ENCODE results near the gene NUDT22. TPM values are rescaled to one million over a fixed set of nuclear protein-coding genes. Genes with fewer than 3 reads are reported as not detected.

The NUDT22 gene
- total RNA-seq, 3 donors from 2014 or later (not counting 1 experiment from before 2014, with no cell fraction given): 59.1 to 79.1 (median 74.8) TPM

DNA sequence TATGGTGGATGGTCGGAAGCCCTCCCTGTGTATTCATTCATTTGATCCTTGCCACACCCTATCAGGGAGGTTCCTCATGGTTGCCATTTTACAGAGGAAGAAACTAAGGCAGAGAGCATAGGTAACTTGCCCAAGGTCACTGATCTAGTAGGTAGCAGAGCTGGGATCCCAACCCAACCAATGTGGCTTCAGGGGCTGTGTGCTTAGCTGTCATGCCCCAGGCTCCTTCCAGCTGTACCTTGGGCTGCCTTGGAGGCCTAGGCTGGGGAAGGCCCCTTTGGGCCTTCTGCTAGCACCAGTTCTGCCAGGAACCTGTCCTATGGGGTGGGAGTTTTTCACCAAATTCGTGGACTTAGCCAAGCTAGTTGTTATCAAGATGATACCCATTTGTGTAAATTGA lies 49.8 kb downstream of the NUDT22 start:
- Mint-ChIP-seq H3K27ac (no peak overlapping the region), H3K27me3 (ENCODE audit: low read depth in 2 of 2) (no peaks in the 10 kb centered on the region), H3K9me3 (no peaks in the 10 kb centered on the region), H3K4me3 (no peak overlapping the region), H3K4me1 (peaks cover 6 to 10% of the 10 kb centered on the region in 2 donors), H3K36me3 (no peaks in the 10 kb centered on the region)
- TF ChIP-seq, protein P1, sequence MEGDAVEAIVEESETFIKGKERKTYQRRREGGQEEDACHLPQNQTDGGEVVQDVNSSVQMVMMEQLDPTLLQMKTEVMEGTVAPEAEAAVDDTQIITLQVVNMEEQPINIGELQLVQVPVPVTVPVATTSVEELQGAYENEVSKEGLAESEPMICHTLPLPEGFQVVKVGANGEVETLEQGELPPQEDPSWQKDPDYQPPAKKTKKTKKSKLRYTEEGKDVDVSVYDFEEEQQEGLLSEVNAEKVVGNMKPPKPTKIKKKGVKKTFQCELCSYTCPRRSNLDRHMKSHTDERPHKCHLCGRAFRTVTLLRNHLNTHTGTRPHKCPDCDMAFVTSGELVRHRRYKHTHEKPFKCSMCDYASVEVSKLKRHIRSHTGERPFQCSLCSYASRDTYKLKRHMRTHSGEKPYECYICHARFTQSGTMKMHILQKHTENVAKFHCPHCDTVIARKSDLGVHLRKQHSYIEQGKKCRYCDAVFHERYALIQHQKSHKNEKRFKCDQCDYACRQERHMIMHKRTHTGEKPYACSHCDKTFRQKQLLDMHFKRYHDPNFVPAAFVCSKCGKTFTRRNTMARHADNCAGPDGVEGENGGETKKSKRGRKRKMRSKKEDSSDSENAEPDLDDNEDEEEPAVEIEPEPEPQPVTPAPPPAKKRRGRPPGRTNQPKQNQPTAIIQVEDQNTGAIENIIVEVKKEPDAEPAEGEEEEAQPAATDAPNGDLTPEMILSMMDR (IDR thresholded peaks at IDR 0.05): no peak
- DNase-seq (no peak), ATAC-seq (no peak)
- intact Hi-C loops (cut with micrococcal nuclease): no loop called here
- Histone ChIP-seq H3K27me3 (ENCODE audit: control insufficient read depth, insufficient read depth, low read length) (no peaks in the 10 kb centered on the region), H3K9me3 (ENCODE audit: control insufficient read depth, insufficient read depth, low read length) (no peaks in the 10 kb centered on the region), H3K27ac (ENCODE audit: low read length) (no peak overlapping the region), H3K4me1 (ENCODE audit: control insufficient read depth, insufficient read depth, low read length) (peaks cover 15% of the 10 kb centered on the region), H3K4me3 (ENCODE audit: low read length) (no peak overlapping the region), H3K36me3 (ENCODE audit: control insufficient read depth, insufficient read depth, low read length) (peaks cover 14% of the 10 kb centered on the region)
- 100% methylated on average over 1 of the region's 2 CpGs for WGBS (ENCODE audit: insufficient coverage)

DNA sequence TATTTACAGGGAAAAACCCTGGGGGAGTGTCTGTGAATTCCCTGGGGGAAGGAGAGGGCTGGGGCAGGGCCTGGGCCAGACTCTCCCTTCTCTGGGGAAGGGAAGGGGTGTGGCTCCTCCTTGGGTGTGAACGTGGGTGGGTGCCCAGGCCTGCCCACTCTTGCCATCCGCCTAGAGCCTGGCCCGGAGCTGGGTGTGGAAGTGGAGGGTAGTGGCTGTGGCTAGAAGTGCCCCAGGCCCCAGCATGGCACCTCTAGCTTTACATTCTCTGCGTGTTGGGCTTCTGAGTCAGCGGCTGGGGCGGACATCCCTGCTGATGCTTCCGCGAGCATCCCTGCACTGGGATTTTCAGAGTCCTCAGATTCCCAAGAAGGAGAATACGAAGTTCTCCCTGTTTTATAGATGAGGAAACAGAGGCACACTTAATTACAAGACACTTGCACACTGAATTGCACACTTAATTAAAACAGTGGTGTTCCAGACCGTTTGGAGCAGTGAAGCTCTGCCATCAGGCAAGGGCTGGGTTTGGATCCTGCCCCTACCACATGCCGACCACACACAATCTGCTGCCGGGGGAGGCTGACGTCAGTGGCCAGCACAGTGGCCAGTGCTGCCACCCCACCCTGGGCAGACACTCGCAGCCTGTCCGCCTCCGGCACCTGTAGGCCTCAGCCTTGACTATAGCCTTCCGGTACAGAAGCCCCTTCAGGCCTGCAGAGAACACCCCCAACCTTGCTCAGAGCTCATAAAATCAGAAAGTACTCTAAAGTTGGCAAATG lies 50.8 kb downstream of the NUDT22 start:
- WGBS (ENCODE audit: insufficient coverage): 93% methylated on average over 17 of the region's 17 CpGs
- Histone ChIP-seq H3K27ac (ENCODE audit: low read length) (no peak overlapping the region), H3K4me1 (ENCODE audit: control insufficient read depth, insufficient read depth, low read length) (peaks cover 6% of the 10 kb centered on the region), H3K27me3 (ENCODE audit: control insufficient read depth, insufficient read depth, low read length) (no peaks in the 10 kb centered on the region), H3K36me3 (ENCODE audit: control insufficient read depth, insufficient read depth, low read length) (peaks cover 14% of the 10 kb centered on the region), H3K4me3 (ENCODE audit: low read length) (no peak overlapping the region), H3K9me3 (ENCODE audit: control insufficient read depth, insufficient read depth, low read length) (no peaks in the 10 kb centered on the region)
- Mint-ChIP-seq H3K27ac (no peak overlapping the region), H3K36me3 (no peaks in the 10 kb centered on the region), H3K9me3 (no peaks in the 10 kb centered on the region), H3K4me1 (peaks cover 2 to 8% of the 10 kb centered on the region in 2 donors), H3K27me3 (ENCODE audit: low read depth in 2 of 2) (no peaks in the 10 kb centered on the region), H3K4me3 (no peak overlapping the region)
- intact Hi-C loops (cut with micrococcal nuclease): no loop called here
- TF ChIP-seq, protein P1 (IDR thresholded peaks at IDR 0.05): no peak
- DNase-seq: no peak
- no peak for ATAC-seq

DNA sequence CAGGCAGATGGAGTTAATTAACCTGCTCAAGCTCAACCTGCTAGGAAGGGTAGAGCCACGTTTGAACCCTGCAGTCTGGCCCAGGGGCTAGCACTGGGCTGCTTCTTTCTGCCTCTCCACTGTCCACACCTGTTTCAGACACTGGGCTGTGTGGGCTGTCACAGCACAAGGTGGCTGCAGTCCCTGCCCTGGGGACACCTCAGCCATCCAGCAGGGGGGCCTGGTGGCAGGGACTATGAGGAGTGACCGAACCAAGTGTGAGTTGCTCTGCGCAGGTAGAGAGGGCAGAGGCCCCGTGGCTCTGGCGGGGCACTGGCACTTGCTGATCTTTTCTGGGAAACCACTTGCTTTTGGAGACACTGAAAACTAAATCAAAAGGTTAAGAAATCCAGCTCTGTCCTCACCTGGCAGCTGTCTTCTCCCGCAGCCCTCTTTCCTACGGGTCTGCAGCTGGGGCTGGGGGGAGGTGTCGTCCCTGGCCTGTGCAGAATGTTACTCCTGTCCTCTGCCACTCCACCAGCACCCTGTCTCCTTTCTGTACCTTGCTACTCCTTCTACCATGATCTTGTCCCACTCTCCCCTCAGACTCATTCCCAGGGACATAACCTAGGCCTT lies 52.6 kb downstream of the NUDT22 start:
- Histone ChIP-seq H3K27ac (ENCODE audit: low read length) (no peak overlapping the region), H3K27me3 (ENCODE audit: control insufficient read depth, insufficient read depth, low read length) (no peaks in the 10 kb centered on the region), H3K4me1 (ENCODE audit: control insufficient read depth, insufficient read depth, low read length) (peaks cover 4% of the 10 kb centered on the region), H3K4me3 (ENCODE audit: low read length) (no peak overlapping the region), H3K36me3 (ENCODE audit: control insufficient read depth, insufficient read depth, low read length) (peaks cover 14% of the 10 kb centered on the region), H3K9me3 (ENCODE audit: control insufficient read depth, insufficient read depth, low read length) (no peaks in the 10 kb centered on the region)
- TF ChIP-seq, protein P1 (IDR thresholded peaks at IDR 0.05): no peak
- intact Hi-C loops (cut with micrococcal nuclease): no loop called here
- Mint-ChIP-seq H3K4me3 (no peak overlapping the region), H3K9me3 (no peaks in the 10 kb centered on the region), H3K36me3 (no peaks in the 10 kb centered on the region), H3K27me3 (ENCODE audit: low read depth in 2 of 2) (no peaks in the 10 kb centered on the region), H3K27ac (no peak overlapping the region), H3K4me1 (peaks cover 0 to 4% of the 10 kb centered on the region in 2 donors)
- WGBS (ENCODE audit: insufficient coverage): 95% methylated on average over 8 of the region's 8 CpGs
- no peak for DNase-seq
- ATAC-seq: no peak

Other genes starting within 250 kb of the NUDT22 start
- gene OTUB1, start 239.8 kb upstream of the NUDT22 start, total RNA-seq: 10 to 100 TPM; 73.6 to 88.9 (median 82.4) TPM
- gene FLRT1, start 190.3 kb upstream of the NUDT22 start, total RNA-seq: not detected
- gene MACROD1, start 60.2 kb upstream of the NUDT22 start, total RNA-seq: 1 to 10 TPM in 2 of 3 donors, under 1 TPM in 1; 0.73 to 3.3 (median 1.8) TPM
- gene STIP1, start 40.1 kb upstream of the NUDT22 start, total RNA-seq: 100 to 1,000 TPM in 1 of 3 donors, 10 to 100 TPM in 2; 80.9 to 110 (median 85.1) TPM
- gene FERMT3, start 19.6 kb upstream of the NUDT22 start, total RNA-seq: 100 to 1,000 TPM; 194 to 202 (median 196) TPM
- gene TRPT1, start 88 bp upstream of the NUDT22 start, total RNA-seq: 10 to 100 TPM; 22.7 to 30.8 (median 28.5) TPM
- gene DNAJC4, start 4.3 kb downstream of the NUDT22 start, total RNA-seq: 10 to 100 TPM; 45.0 to 47.0 (median 46.6) TPM
- 10 to 100 TPM; 30.7 to 38.7 (median 37.3) TPM for gene VEGFB, start 8.3 kb downstream of the NUDT22 start, total RNA-seq
- gene FKBP2, start 14.8 kb downstream of the NUDT22 start, total RNA-seq: 10 to 100 TPM; 26.4 to 39.3 (median 30.3) TPM
- 10 to 100 TPM; 16.9 to 21.3 (median 21.0) TPM for gene PPP1R14B, start 20.7 kb downstream of the NUDT22 start, total RNA-seq
- 1 to 10 TPM; 5.4 to 7.6 (median 5.5) TPM for gene PLCB3, start 25.3 kb downstream of the NUDT22 start, total RNA-seq
- 10 to 100 TPM; 30.6 to 35.8 (median 31.6) TPM for gene BAD, start 58.4 kb downstream of the NUDT22 start, total RNA-seq
- 10 to 100 TPM; 29.1 to 61.3 (median 34.4) TPM for gene GPR137, start 59.6 kb downstream of the NUDT22 start, total RNA-seq
- gene KCNK4, start 65.0 kb downstream of the NUDT22 start, total RNA-seq: under 1 TPM in 2 of 3 donors, not detected in 1; 0.30 to 0.86 TPM
- gene CATSPERZ, start 74.1 kb downstream of the NUDT22 start, total RNA-seq: under 1 TPM in 2 of 3 donors, not detected in 1; 0.80 to 0.90 TPM
- gene ESRRA, start 79.2 kb downstream of the NUDT22 start, total RNA-seq: 10 to 100 TPM; 47.1 to 51.3 (median 50.0) TPM
- gene TRMT112, start 91.3 kb downstream of the NUDT22 start, total RNA-seq: 100 to 1,000 TPM in 2 of 3 donors, 10 to 100 TPM in 1; 98.4 to 106 (median 105) TPM
- gene PRDX5, start 91.8 kb downstream of the NUDT22 start, total RNA-seq: 100 to 1,000 TPM in 1 of 3 donors, 10 to 100 TPM in 2; 85.9 to 104 (median 88.8) TPM
- 100 to 1,000 TPM; 262 to 276 (median 272) TPM for gene CCDC88B, start 113.9 kb downstream of the NUDT22 start, total RNA-seq
- gene RPS6KA4, start 132.9 kb downstream of the NUDT22 start, total RNA-seq: 10 to 100 TPM; 27.6 to 36.0 (median 34.4) TPM